ENCODE data around the gene GALNT18. TPM values are rescaled to one million over a fixed set of nuclear protein-coding genes. Genes with fewer than 3 reads are reported as not detected.

The GALNT18 gene
- total RNA-seq, 1 donor from 2014 or later: 11.7 TPM

DNA sequence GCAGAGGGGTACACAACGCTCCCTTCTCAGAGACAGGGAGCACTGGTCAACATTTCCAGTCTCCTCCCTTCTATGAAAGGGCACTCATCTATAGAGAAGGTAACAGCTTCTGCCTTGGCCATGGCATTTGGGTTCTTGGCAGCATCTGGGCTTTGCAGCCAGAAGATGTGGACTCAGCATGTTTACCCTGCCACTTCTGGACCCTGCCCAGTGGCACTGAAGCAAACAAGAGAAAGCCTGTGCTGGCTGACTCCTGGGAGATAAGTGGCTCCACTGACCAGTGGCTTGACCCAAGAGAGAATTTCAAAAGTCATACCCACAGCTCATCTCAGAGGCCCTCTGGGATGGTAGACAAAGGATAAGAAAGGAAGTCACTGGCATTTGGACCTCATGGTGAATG lies 276.7 kb downstream of the GALNT18 start:
- DNase-seq (ENCODE audit: extremely low spot score, unreplicated experiment): no peak
- Mint-ChIP-seq H3K4me3 (no peak overlapping the region), H3K27me3 (peaks cover 13% of the 10 kb centered on the region), H3K27ac (no peak overlapping the region), H3K36me3 (no peaks in the 10 kb centered on the region), H3K9me3 (no peaks in the 10 kb centered on the region), H3K4me1 (ENCODE audit: unreplicated experiment) (peaks cover 21% of the 10 kb centered on the region)
- TF ChIP-seq, protein P1, sequence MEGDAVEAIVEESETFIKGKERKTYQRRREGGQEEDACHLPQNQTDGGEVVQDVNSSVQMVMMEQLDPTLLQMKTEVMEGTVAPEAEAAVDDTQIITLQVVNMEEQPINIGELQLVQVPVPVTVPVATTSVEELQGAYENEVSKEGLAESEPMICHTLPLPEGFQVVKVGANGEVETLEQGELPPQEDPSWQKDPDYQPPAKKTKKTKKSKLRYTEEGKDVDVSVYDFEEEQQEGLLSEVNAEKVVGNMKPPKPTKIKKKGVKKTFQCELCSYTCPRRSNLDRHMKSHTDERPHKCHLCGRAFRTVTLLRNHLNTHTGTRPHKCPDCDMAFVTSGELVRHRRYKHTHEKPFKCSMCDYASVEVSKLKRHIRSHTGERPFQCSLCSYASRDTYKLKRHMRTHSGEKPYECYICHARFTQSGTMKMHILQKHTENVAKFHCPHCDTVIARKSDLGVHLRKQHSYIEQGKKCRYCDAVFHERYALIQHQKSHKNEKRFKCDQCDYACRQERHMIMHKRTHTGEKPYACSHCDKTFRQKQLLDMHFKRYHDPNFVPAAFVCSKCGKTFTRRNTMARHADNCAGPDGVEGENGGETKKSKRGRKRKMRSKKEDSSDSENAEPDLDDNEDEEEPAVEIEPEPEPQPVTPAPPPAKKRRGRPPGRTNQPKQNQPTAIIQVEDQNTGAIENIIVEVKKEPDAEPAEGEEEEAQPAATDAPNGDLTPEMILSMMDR (conservative IDR thresholded peaks at IDR 0.05): no peak

DNA sequence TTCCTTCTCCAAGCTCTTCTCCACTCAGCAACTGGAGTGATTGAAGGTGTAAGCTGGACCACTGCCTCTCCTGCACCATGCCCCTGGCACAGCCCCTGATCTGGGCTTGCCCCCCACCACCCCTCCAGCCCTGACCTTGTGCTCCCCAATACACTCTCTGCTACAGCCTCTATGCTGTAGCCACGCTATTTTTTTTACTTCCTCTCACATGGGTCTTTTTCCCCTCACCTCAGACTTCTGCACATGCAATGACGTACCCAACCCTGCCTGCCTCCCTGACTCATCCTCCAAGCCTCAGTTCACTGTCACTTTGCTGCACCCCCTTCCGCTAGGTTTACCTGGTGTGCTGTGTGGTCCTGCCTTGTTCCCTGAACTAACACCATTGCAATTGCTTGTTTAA lies 277.8 kb downstream of the GALNT18 start:
- H3K36me3 Mint-ChIP-seq: no peaks in the 10 kb centered on the region

GRCh38 chr11:11338304-11338703 lies 283.5 kb downstream of the GALNT18 start:
- TF ChIP-seq, protein P1 (conservative IDR thresholded peaks at IDR 0.05): no peak
- no peak for DNase-seq (ENCODE audit: extremely low spot score, unreplicated experiment)
- H3K36me3 Mint-ChIP-seq: peaks cover 8% of the 10 kb centered on the region
- H3K27me3 Mint-ChIP-seq: peaks cover 9% of the 10 kb centered on the region
- no peaks in the 10 kb centered on the region for H3K9me3 Mint-ChIP-seq
- peaks cover 22% of the 10 kb centered on the region for H3K4me1 Mint-ChIP-seq (ENCODE audit: unreplicated experiment)
- no peak overlapping the region for H3K27ac Mint-ChIP-seq
- no peak overlapping the region for H3K4me3 Mint-ChIP-seq

More for the DNA sequence above, 277.8 kb downstream of the GALNT18 start:
- no peak for DNase-seq (ENCODE audit: extremely low spot score, unreplicated experiment)
- no peak overlapping the region for H3K4me3 Mint-ChIP-seq
- peaks cover 11% of the 10 kb centered on the region for H3K4me1 Mint-ChIP-seq (ENCODE audit: unreplicated experiment)
- H3K27me3 Mint-ChIP-seq: peaks cover 13% of the 10 kb centered on the region
- no peaks in the 10 kb centered on the region for H3K9me3 Mint-ChIP-seq
- TF ChIP-seq, protein P1 (conservative IDR thresholded peaks at IDR 0.05): no peak
- H3K27ac Mint-ChIP-seq: no peak overlapping the region

GRCh38 chr11:11336664-11337063 lies 285.1 kb downstream of the GALNT18 start:
- H3K4me3 Mint-ChIP-seq: no peak overlapping the region
- H3K9me3 Mint-ChIP-seq: no peaks in the 10 kb centered on the region
- TF ChIP-seq, protein P1 (conservative IDR thresholded peaks at IDR 0.05): no peak
- peaks cover 9% of the 10 kb centered on the region for H3K27me3 Mint-ChIP-seq
- no peak for DNase-seq (ENCODE audit: extremely low spot score, unreplicated experiment)
- peaks cover 22% of the 10 kb centered on the region for H3K4me1 Mint-ChIP-seq (ENCODE audit: unreplicated experiment)
- no peak overlapping the region for H3K27ac Mint-ChIP-seq
- peaks cover 8% of the 10 kb centered on the region for H3K36me3 Mint-ChIP-seq

GRCh38 chr11:11335043-11335442 lies 286.8 kb downstream of the GALNT18 start:
- Mint-ChIP-seq H3K27me3 (peaks cover 9% of the 10 kb centered on the region), H3K9me3 (no peaks in the 10 kb centered on the region), H3K4me1 (ENCODE audit: unreplicated experiment) (peaks cover 22% of the 10 kb centered on the region), H3K36me3 (peaks cover 8% of the 10 kb centered on the region), H3K4me3 (no peak overlapping the region), H3K27ac (no peak overlapping the region)
- TF ChIP-seq, protein P1 (conservative IDR thresholded peaks at IDR 0.05): no peak
- no peak for DNase-seq (ENCODE audit: extremely low spot score, unreplicated experiment)

DNA sequence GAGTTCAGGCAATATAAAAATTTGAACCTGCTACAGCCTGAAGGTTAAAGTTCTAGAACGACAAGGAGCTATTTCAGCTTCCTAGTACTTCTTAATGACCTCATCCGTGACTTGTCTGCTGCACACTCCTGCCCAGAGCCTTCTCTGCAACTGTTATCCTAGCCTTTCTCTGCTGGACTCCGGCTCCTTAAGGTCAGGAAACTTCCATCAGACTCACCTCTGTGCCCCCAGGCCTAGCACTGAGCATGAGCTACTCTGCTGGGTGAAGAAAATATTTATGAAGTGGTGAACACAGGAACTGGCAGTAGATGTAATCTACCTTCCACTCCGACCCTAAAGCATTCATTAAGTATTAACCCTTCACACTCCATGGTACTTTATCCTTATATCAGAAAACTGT lies 287.2 kb downstream of the GALNT18 start:
- no peak for DNase-seq (ENCODE audit: extremely low spot score, unreplicated experiment)
- H3K27ac Mint-ChIP-seq: no peak overlapping the region
- no peak overlapping the region for H3K4me3 Mint-ChIP-seq
- peaks cover 22% of the 10 kb centered on the region for H3K4me1 Mint-ChIP-seq (ENCODE audit: unreplicated experiment)
- peaks cover 9% of the 10 kb centered on the region for H3K27me3 Mint-ChIP-seq
- TF ChIP-seq, protein P1 (conservative IDR thresholded peaks at IDR 0.05): no peak
- no peaks in the 10 kb centered on the region for H3K9me3 Mint-ChIP-seq
- peaks cover 8% of the 10 kb centered on the region for H3K36me3 Mint-ChIP-seq

Measured in type B pancreatic cell (in vitro differentiated cells).